ENCODE results near the gene CCL18.
A peak's percentile ranks its signal among the peaks of the same experiment; 100 is the strongest.
"Not testable (repeated sequence)": the region's sequence is repeated elsewhere in the genome, so short reads cannot be mapped to it uniquely, and the experiment has no call there.

Gene CCL18

GRCh38 chr17:36057911-36058310 lies 6.2 kb upstream of the CCL18 start:
- Mint-ChIP-seq H3K4me3 (no peak overlapping the region), H3K27ac (no peak overlapping the region), H3K36me3 (ENCODE audit: low read depth) (no peaks in the 10 kb centered on the region), H3K27me3 (ENCODE audit: low read depth) (peaks cover 36% of the 10 kb centered on the region), H3K4me1 (ENCODE audit: low read depth) (no peaks in the 10 kb centered on the region), H3K9me3 (no peaks in the 10 kb centered on the region)

GRCh38 chr17:36059406-36059805 lies 4.7 kb upstream of the CCL18 start:
- Mint-ChIP-seq H3K27ac (no peak overlapping the region), H3K27me3 (ENCODE audit: low read depth) (peaks cover 40% of the 10 kb centered on the region), H3K9me3 (no peaks in the 10 kb centered on the region), H3K36me3 (ENCODE audit: low read depth) (no peaks in the 10 kb centered on the region), H3K4me3 (no peak overlapping the region), H3K4me1 (ENCODE audit: low read depth) (no peaks in the 10 kb centered on the region)

- peaks cover 45% of the 10 kb centered on the region for H3K27me3 Mint-ChIP-seq (ENCODE audit: low read depth)
- H3K36me3 Mint-ChIP-seq (ENCODE audit: low read depth): no peaks in the 10 kb centered on the region
- H3K4me3 Mint-ChIP-seq: no peak overlapping the region
- no peaks in the 10 kb centered on the region for H3K4me1 Mint-ChIP-seq (ENCODE audit: low read depth)
- no peak overlapping the region for H3K27ac Mint-ChIP-seq
- no peaks in the 10 kb centered on the region for H3K9me3 Mint-ChIP-seq
Observed at GRCh38 chr17:36060816-36061215, 3.3 kb upstream of the CCL18 start.

- H3K9me3 Mint-ChIP-seq: no peaks in the 10 kb centered on the region
- H3K27ac Mint-ChIP-seq: no peak overlapping the region
Observed at GRCh38 chr17:36066365-36066985, 2.4 kb downstream of the CCL18 start.

GRCh38 chr17:36068524-36068923 lies 4.5 kb downstream of the CCL18 start:
- no peaks in the 10 kb centered on the region for H3K36me3 Mint-ChIP-seq (ENCODE audit: low read depth)
- no peak overlapping the region for H3K27ac Mint-ChIP-seq
- H3K27me3 Mint-ChIP-seq (ENCODE audit: low read depth): peaks cover 24% of the 10 kb centered on the region
- no peak overlapping the region for H3K4me3 Mint-ChIP-seq
- no peaks in the 10 kb centered on the region for H3K9me3 Mint-ChIP-seq
- H3K4me1 Mint-ChIP-seq (ENCODE audit: low read depth): peaks cover 7% of the 10 kb centered on the region

More at GRCh38 chr17:36066365-36066985, 2.4 kb downstream of the CCL18 start:
- Mint-ChIP-seq H3K27me3 (ENCODE audit: low read depth) (peaks cover 37% of the 10 kb centered on the region), H3K36me3 (ENCODE audit: low read depth) (no peaks in the 10 kb centered on the region), H3K4me3 (no peak overlapping the region), H3K4me1 (ENCODE audit: low read depth) (peaks cover 4% of the 10 kb centered on the region)

GRCh38 chr17:36069136-36069535 lies 5.1 kb downstream of the CCL18 start:
- H3K9me3 Mint-ChIP-seq: no peaks in the 10 kb centered on the region
- H3K4me1 Mint-ChIP-seq (ENCODE audit: low read depth): peaks cover 7% of the 10 kb centered on the region
- H3K4me3 Mint-ChIP-seq: no peak overlapping the region
- H3K27me3 Mint-ChIP-seq (ENCODE audit: low read depth): peaks cover 22% of the 10 kb centered on the region
- H3K36me3 Mint-ChIP-seq (ENCODE audit: low read depth): no peaks in the 10 kb centered on the region
- no peak overlapping the region for H3K27ac Mint-ChIP-seq

- peaks cover 14% of the 10 kb centered on the region for H3K4me1 Mint-ChIP-seq (ENCODE audit: low read depth)
- no peaks in the 10 kb centered on the region for H3K9me3 Mint-ChIP-seq
- H3K36me3 Mint-ChIP-seq (ENCODE audit: low read depth): no peaks in the 10 kb centered on the region
- no peak overlapping the region for H3K27ac Mint-ChIP-seq
- H3K27me3 Mint-ChIP-seq (ENCODE audit: low read depth): peaks cover 14% of the 10 kb centered on the region
- no peak overlapping the region for H3K4me3 Mint-ChIP-seq
Observed at GRCh38 chr17:36070427-36070826, 6.4 kb downstream of the CCL18 start.

- H3K4me3 Mint-ChIP-seq: no peak overlapping the region
- no peaks in the 10 kb centered on the region for H3K9me3 Mint-ChIP-seq
- H3K27ac Mint-ChIP-seq: no peak overlapping the region
- H3K4me1 Mint-ChIP-seq (ENCODE audit: low read depth): peaks cover 14% of the 10 kb centered on the region
- no peaks in the 10 kb centered on the region for H3K36me3 Mint-ChIP-seq (ENCODE audit: low read depth)
- H3K27me3 Mint-ChIP-seq (ENCODE audit: low read depth): peaks cover 11% of the 10 kb centered on the region
Observed at GRCh38 chr17:36071751-36072150, 7.7 kb downstream of the CCL18 start.

- H3K4me1 Mint-ChIP-seq (ENCODE audit: low read depth): peaks cover 14% of the 10 kb centered on the region
- H3K36me3 Mint-ChIP-seq (ENCODE audit: low read depth): no peaks in the 10 kb centered on the region
- peaks cover 13% of the 10 kb centered on the region for H3K27me3 Mint-ChIP-seq (ENCODE audit: low read depth)
- H3K27ac Mint-ChIP-seq: peak overlapping the region; percentile 9
- H3K9me3 Mint-ChIP-seq: no peaks in the 10 kb centered on the region
- H3K4me3 Mint-ChIP-seq: no peak overlapping the region
Observed at GRCh38 chr17:36072431-36073121, 8.5 kb downstream of the CCL18 start.

GRCh38 chr17:36074365-36074764 lies 10.3 kb downstream of the CCL18 start:
- Mint-ChIP-seq H3K4me1 (ENCODE audit: low read depth) (peaks cover 12% of the 10 kb centered on the region), H3K4me3 (no peak overlapping the region), H3K27me3 (ENCODE audit: low read depth) (peaks cover 23% of the 10 kb centered on the region), H3K9me3 (no peaks in the 10 kb centered on the region), H3K36me3 (ENCODE audit: low read depth) (no peaks in the 10 kb centered on the region), H3K27ac (peak overlapping the region; percentile 41)

GRCh38 chr17:36081681-36082471 lies 17.8 kb downstream of the CCL18 start:
- H3K36me3 Mint-ChIP-seq (ENCODE audit: low read depth); H3K9me3 Mint-ChIP-seq: not testable (repeated sequence)
- peak overlapping the region; percentile 91 for H3K27ac Mint-ChIP-seq
- H3K27me3 Mint-ChIP-seq (ENCODE audit: low read depth): peaks cover 19% of the 10 kb centered on the region
- H3K4me1 Mint-ChIP-seq (ENCODE audit: low read depth): peaks cover 30% of the 10 kb centered on the region
- H3K4me3 Mint-ChIP-seq: peak overlapping the region; percentile 67

- peaks cover 30% of the 10 kb centered on the region for H3K4me1 Mint-ChIP-seq (ENCODE audit: low read depth)
- H3K27me3 Mint-ChIP-seq (ENCODE audit: low read depth): peaks cover 17% of the 10 kb centered on the region
- H3K9me3 Mint-ChIP-seq; H3K36me3 Mint-ChIP-seq (ENCODE audit: low read depth): not testable (repeated sequence)
- peak overlapping the region; percentile 91 for H3K27ac Mint-ChIP-seq
- H3K4me3 Mint-ChIP-seq: peak overlapping the region; percentile 67
Observed at GRCh38 chr17:36082482-36083120, 18.5 kb downstream of the CCL18 start.

GRCh38 chr17:36083691-36084090 lies 19.6 kb downstream of the CCL18 start:
- H3K4me3 Mint-ChIP-seq; H3K27ac Mint-ChIP-seq; H3K9me3 Mint-ChIP-seq; H3K36me3 Mint-ChIP-seq (ENCODE audit: low read depth): not testable (repeated sequence)
- Mint-ChIP-seq H3K4me1 (ENCODE audit: low read depth) (peaks cover 33% of the 10 kb centered on the region), H3K27me3 (ENCODE audit: low read depth) (peaks cover 15% of the 10 kb centered on the region)

- Mint-ChIP-seq H3K9me3 (no peaks in the 10 kb centered on the region), H3K27ac (peak overlapping the region; percentile 67), H3K27me3 (ENCODE audit: low read depth) (peaks cover 16% of the 10 kb centered on the region), H3K4me1 (ENCODE audit: low read depth) (peaks cover 47% of the 10 kb centered on the region), H3K36me3 (ENCODE audit: low read depth) (peaks cover 3% of the 10 kb centered on the region), H3K4me3 (no peak overlapping the region)
Observed at GRCh38 chr17:36085765-36086164, 21.7 kb downstream of the CCL18 start.
